ENCODE results near the gene PCDHB4.
"Not testable (repeated sequence)": the region's sequence is repeated elsewhere in the genome, so short reads cannot be mapped to it uniquely, and the experiment has no call there.

PCDHB4 gene

GRCh38 chr5:141150224-141150992, 28.8 kb downstream of the PCDHB4 start:
- no peak for DNase-seq (ENCODE audit: low read depth)

- DNase-seq (ENCODE audit: low read depth), result no peak
Measured at GRCh38 chr5:141150993-141151325, 29.3 kb downstream of the PCDHB4 start.

- DNase-seq (ENCODE audit: low read depth), result not testable (repeated sequence)
Measured at GRCh38 chr5:141151632-141152031, 30.0 kb downstream of the PCDHB4 start.

GRCh38 chr5:141152096-141152495, 30.5 kb downstream of the PCDHB4 start:
- DNase-seq (ENCODE audit: low read depth), result not testable (repeated sequence)

GRCh38 chr5:141155540-141156374, 34.1 kb downstream of the PCDHB4 start:
- no peak for DNase-seq (ENCODE audit: low read depth)

GRCh38 chr5:141157356-141157755, 35.7 kb downstream of the PCDHB4 start:
- DNase-seq (ENCODE audit: low read depth), result not testable (repeated sequence)

- DNase-seq (ENCODE audit: low read depth), result not testable (repeated sequence)
Measured at GRCh38 chr5:141157901-141158300, 36.3 kb downstream of the PCDHB4 start.

- DNase-seq (ENCODE audit: low read depth), result no peak
Measured at GRCh38 chr5:141172381-141173204, 51.0 kb downstream of the PCDHB4 start, which contains the start of gene PCDHB7. TSS of gene PCDHB7 (plus strand) at chr5:141172644. CDS start at chr5:141172836, 192 bp downstream.

- DNase-seq (ENCODE audit: low read depth), result not testable (repeated sequence)
Measured at GRCh38 chr5:141174291-141175104, 52.9 kb downstream of the PCDHB4 start.

All from stimulated activated CD8-positive, alpha-beta memory T cell treated with anti-CD3 and anti-CD28 coated beads, Interleukin-15, amount 100 ng/mL, for 1 hour (primary cell).